A549 (cell line): ENCODE data around the gene KRT7. TPM values are rescaled to one million over a fixed set of nuclear protein-coding genes. Genes with fewer than 3 reads are reported as not detected.
"Not testable (repeated sequence)": the region's sequence is repeated elsewhere in the genome, so short reads cannot be mapped to it uniquely, and the experiment has no call there.

ENCODE experiments used
- ATAC-seq, 2 experiments: fragments of 200-7000 bp in 1 of 2; fragments of >200 bp in 1 of 2; cut with Nextera tagmentation in 1 of 2; cut with Tn5 transposase in 1 of 2; 3 replicates each; pipeline versions ENCODE4 v1.8.0 to v1.9.1; 2018 to 2020; ENCODE audit warnings: mild to moderate bottlenecking in 1 of 2, moderate library complexity in 1 of 2
- CTCF ChIA-PET: fragments of 300-600 bp; sonication (Branson Sonifier 250); formaldehyde crosslinking; extraction: SDS; loops from one replicate; lab custom pipeline; 2021; ENCODE audit warnings: antibody characterized with exemption, inconsistent platforms; lab: Yijun Ruan, JAX
- POLR2A ChIA-PET: fragments of 350-600 bp; formaldehyde crosslinking; extraction: SDS; loops from one replicate; lab custom pipeline; 2021; ENCODE audit warnings: antibody characterized with exemption, inconsistent platforms; lab: Yijun Ruan, JAX
- DNase-seq, 2 experiments: peaks; one replicate each; pipeline versions ENCODE4 v3.0.0 to v3.0.0-alpha.2; 2011 to 2016; ENCODE audit warnings: low read depth in 1 of 2, low spot score in 1 of 2
- FAIRE-seq: peaks from 2 replicates; lab custom pipeline; 2011; peaks lifted over from hg19 to GRCh38; lab: Jason Lieb, UNC
- H3K27ac ChIP-seq, 2 experiments: fragments of >200 bp; sonication (Bioruptor Twin); formaldehyde crosslinking; 3 replicates each; pipeline ENCODE4 v1.5.1; 2016 to 2017
- H3K4me1 ChIP-seq: fragments of >200 bp; sonication (Bioruptor Twin); formaldehyde crosslinking; 3 replicates; pipeline ENCODE4 v1.6.1; 2016
- H3K4me2 ChIP-seq: fragments of >200 bp; sonication (Bioruptor Twin); formaldehyde crosslinking; 3 replicates; pipeline ENCODE4 v1.6.1; 2016
- H3K4me3 ChIP-seq: fragments of >200 bp; sonication (Bioruptor Twin); formaldehyde crosslinking; 3 replicates; pipeline ENCODE4 v1.5.1; 2016
- H3K9me3 ChIP-seq: fragments of >200 bp; sonication (Bioruptor Twin); formaldehyde crosslinking; 3 replicates; pipeline ENCODE4 v1.6.1; 2016
- BCL3 ChIP-seq: fragments of >200 bp; sonication (Bioruptor Twin); formaldehyde crosslinking; IDR thresholded peaks from 3 replicates; pipeline ENCODE4 v1.6.1; 2016
- EHF ChIP-seq: fragments of 250-450 bp; sonication (Bioruptor Pico); IDR thresholded peaks from 2 replicates; pipeline ENCODE4 v1.5.0; 2020; ENCODE audit warnings: mild to moderate bottlenecking
- FOSL2 ChIP-seq, 2 experiments: fragments of 450-650 bp in 1 of 2; fragments of >200 bp in 1 of 2; sonication (Bioruptor Twin) in 1 of 2; formaldehyde crosslinking; IDR thresholded peaks; 2 replicates each; pipeline versions ENCODE4 v1.5.0 to v1.6.1; 2016 to 2020; ENCODE audit warnings: mild to moderate bottlenecking in 1 of 2, moderate library complexity in 1 of 2
- GATA3 ChIP-seq: IDR thresholded peaks from 2 replicates; pipeline ENCODE4 v1.6.1; 2012; ENCODE audit warnings: borderline replicate concordance
- HOXB13 ChIP-seq: fragments of 250-450 bp; sonication (Bioruptor Pico); IDR thresholded peaks from 2 replicates; pipeline ENCODE4 v1.5.0; 2020; ENCODE audit warnings: low read depth, mild to moderate bottlenecking, moderate library complexity
- JUN ChIP-seq, 2 experiments: fragments of >200 bp; sonication (Bioruptor Twin); formaldehyde crosslinking; IDR thresholded peaks; 2 replicates in 1 of 2; 3 replicates in 1 of 2; pipeline ENCODE4 v1.6.1; 2016 to 2017
- POLR2A ChIP-seq: IDR thresholded peaks from 2 replicates; pipeline ENCODE4 v1.6.1; 2012; ENCODE audit warnings: mild to moderate bottlenecking, low read length
- RAD21 ChIP-seq, 2 experiments: fragments of >200 bp in 1 of 2; sonication (Bioruptor Twin) in 1 of 2; formaldehyde crosslinking in 1 of 2; IDR thresholded peaks in 1 of 2; conservative IDR thresholded peaks in 1 of 2; 2 replicates in 1 of 2; 3 replicates in 1 of 2; pipeline ENCODE4 v1.6.1; 2012 to 2018; ENCODE audit warnings: inconsistent platforms in 1 of 2
- SMC3 ChIP-seq: fragments of >200 bp; sonication (Bioruptor Twin); formaldehyde crosslinking; IDR thresholded peaks from 3 replicates; pipeline ENCODE4 v1.6.1; 2018; ENCODE audit warnings: inconsistent platforms
- ZFP36 ChIP-seq: fragments of 450-650 bp; IDR thresholded peaks from 2 replicates; pipeline ENCODE4 v1.6.1; 2014; ENCODE audit warnings: borderline replicate concordance; ENCODE audit not compliant: partially characterized antibody
- WGBS: methylation state at CpG from one replicate; pipeline ENCODE4 v1.1.6; 2017; ENCODE audit errors: missing lambda C conversion rate; 5-methylcytosine and 5-hydroxymethylcytosine counted together
- polyA plus RNA-seq, 4 experiments: library from polyadenylated mRNA; depleted of rRNA in 3 of 4; stranded (reverse); fragments of >200 nt; fragmentation: RNase III in 1 of 4; extraction: RNeasy Plus Mini Kit Qiagen cat#74134 plus additional on column Dnase treatment in 1 of 4; gene quantifications; 2 replicates in 3 of 4; 3 replicates in 1 of 4; pipeline ENCODE4 v1.2.3, GENCODE V29; 2011 to 2017
- TF ChIP-seq, protein P1 (sequence below): fragments of >200 bp; sonication (Bioruptor Twin); formaldehyde crosslinking; IDR thresholded peaks from 3 replicates; pipeline ENCODE4 v1.5.1; 2016
- TF ChIP-seq, protein P2 (sequence below): IDR thresholded peaks from 2 replicates; pipeline ENCODE4 v1.6.1; 2012

KRT7 gene
- polyA plus RNA-seq, 2 of the 4 experiments (the other 2 are of a cell fraction), result 2,623 to 3,055 TPM

DNA sequence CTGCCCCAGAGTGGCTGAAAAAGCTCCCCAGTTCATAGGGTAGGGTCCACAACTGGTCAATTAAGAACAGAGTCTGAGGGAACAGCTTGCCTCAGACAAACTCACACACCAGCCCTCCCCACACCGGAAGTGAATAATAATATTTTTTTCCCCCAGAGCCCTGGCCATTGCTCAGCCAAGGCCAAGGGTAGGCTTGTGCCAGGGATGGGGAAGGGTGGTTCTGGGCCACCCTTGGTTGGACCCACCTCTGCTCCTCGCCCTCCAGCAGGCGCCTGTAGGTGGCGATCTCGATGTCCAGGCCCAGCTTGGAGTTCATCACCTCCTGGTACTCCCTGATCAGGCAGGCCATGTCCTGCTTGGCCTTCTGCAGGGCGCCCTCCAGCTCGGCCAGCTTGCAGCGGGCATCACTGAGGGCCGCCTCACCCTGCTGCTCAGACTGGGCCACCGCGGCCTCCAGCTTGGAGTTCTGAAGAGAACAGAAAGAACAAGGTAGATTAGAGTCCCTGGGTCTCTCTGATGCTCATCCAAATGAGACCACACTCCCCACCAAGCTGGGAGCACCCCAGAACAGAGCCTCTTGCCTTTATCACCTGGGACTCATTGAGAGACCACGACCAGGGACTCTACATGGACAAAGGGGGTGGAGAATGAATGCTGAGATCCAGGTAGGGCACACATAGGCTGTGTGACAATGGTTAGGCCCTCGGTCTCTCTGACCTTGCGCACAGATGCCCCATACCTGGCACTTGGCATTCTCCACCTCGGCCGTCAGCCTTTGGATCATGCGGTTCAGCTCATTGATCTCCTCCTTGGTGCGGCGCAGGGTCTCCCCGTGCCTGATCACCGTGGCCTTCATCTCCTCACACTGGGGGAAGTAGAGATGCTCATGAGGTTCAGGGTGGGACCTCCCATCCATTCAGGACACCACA is 54.1 kb downstream of the KRT7 start:
- H3K9me3 ChIP-seq, result not testable (repeated sequence)
- POLR2A ChIA-PET, result interaction anchor here (0.9 to 1.7 kb wide), 5 partner anchors 32 to 139 kb away, joined by 3 to 13 read pairs (median 4); partner anchors contain the start of gene KRT7
- TF ChIP-seq JUN (IDR thresholded peaks at IDR 0.05), result 0 out of 5 replicates have a peak, but pooled peaks of 1 of the 2 experiments have one; percentile 56
- peak; percentile 16; the same call in 1 of the 2 replicates for TF ChIP-seq POLR2A
- TF ChIP-seq, protein P1, sequence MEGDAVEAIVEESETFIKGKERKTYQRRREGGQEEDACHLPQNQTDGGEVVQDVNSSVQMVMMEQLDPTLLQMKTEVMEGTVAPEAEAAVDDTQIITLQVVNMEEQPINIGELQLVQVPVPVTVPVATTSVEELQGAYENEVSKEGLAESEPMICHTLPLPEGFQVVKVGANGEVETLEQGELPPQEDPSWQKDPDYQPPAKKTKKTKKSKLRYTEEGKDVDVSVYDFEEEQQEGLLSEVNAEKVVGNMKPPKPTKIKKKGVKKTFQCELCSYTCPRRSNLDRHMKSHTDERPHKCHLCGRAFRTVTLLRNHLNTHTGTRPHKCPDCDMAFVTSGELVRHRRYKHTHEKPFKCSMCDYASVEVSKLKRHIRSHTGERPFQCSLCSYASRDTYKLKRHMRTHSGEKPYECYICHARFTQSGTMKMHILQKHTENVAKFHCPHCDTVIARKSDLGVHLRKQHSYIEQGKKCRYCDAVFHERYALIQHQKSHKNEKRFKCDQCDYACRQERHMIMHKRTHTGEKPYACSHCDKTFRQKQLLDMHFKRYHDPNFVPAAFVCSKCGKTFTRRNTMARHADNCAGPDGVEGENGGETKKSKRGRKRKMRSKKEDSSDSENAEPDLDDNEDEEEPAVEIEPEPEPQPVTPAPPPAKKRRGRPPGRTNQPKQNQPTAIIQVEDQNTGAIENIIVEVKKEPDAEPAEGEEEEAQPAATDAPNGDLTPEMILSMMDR, result peak; percentile 35; the same call in 2 of the 3 replicates
- TF ChIP-seq EHF, result peak; percentile 48; the same call in 1 of the 2 replicates
- TF ChIP-seq RAD21 (conservative IDR thresholded peaks at IDR 0.05 in 1 of 2, IDR thresholded peaks at IDR 0.05 in 1 of 2), result peak in 1 of 2 experiments; percentile 3; a peak in 1 of 5 replicates
- TF ChIP-seq GATA3, result 0 out of 2 replicates have a peak, but pooled peaks have one; percentile 7
- peak; percentile 25; the same call in 1 of the 3 replicates for TF ChIP-seq SMC3
- TF ChIP-seq HOXB13 (CRISPR knock-in tag), result peak; percentile 47; the same call in 1 of the 2 replicates
- TF ChIP-seq, all 56 proteins: peak for 8; not testable (repeated sequence) for 48
- H3K4me3 ChIP-seq, result peak overlapping the region; percentile 59
- FAIRE-seq, result peak; percentile 13
- DNase-seq, result peak in 1 of 2 experiments; percentile 67
- WGBS, result 24% methylated on average over 10 of the region's 21 CpGs
- peak overlapping the region; percentile 94 for H3K4me2 ChIP-seq
- CTCF ChIA-PET, result interaction anchor here (0.8 to 15.3 kb wide), 24 partner anchors 8 to 594 kb away, joined by 3 to 387 read pairs (median 6); partner anchors contain the start of gene KRT83
- H3K4me1 ChIP-seq, result peaks cover 55% of the 10 kb centered on the region
- peak overlapping the region; percentile 96 to 100 for H3K27ac ChIP-seq
- peak in 1 of 2 experiments; percentile 17; a peak in 3 of 6 replicates for ATAC-seq

GRCh38 chr12:52287816-52288805 is 55.1 kb downstream of the KRT7 start:
- Histone ChIP-seq H3K27ac (peak overlapping the region; percentile 96 to 100), H3K4me1 (peaks cover 55% of the 10 kb centered on the region)
- DNase-seq, result peak in 1 of 2 experiments; percentile 90
- TF ChIP-seq POLR2A (peak; percentile 52), GATA3 (peak; percentile 6; the same call in 1 of the 2 replicates), BCL3 (0 out of 3 replicates have a peak, but pooled peaks have one; percentile 65), ZFP36 (peak; percentile 30), JUN (IDR thresholded peaks at IDR 0.05) (peak; percentile 73 to 78; a peak in 3 of 5 replicates), FOSL2 (CRISPR knock-in tag; IDR thresholded peaks at IDR 0.05) (peak; percentile 30; the same call in 1 of the 2 replicates)
- TF ChIP-seq, protein P2, sequence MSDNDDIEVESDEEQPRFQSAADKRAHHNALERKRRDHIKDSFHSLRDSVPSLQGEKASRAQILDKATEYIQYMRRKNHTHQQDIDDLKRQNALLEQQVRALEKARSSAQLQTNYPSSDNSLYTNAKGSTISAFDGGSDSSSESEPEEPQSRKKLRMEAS, result peak; percentile 35; the same call in 1 of the 2 replicates
- TF ChIP-seq FOSL2 (IDR thresholded peaks at IDR 0.05), result not testable (repeated sequence)
- TF ChIP-seq, all 56 proteins: peak for 7; not testable (repeated sequence) for 49
- ATAC-seq (peak; percentile 52 to 67), FAIRE-seq (peak; percentile 89)
- H3K9me3 ChIP-seq, result not testable (repeated sequence)
- ChIA-PET POLR2A (interaction anchor here (0.7 to 1.2 kb wide), 6 partner anchors 23 to 141 kb away, joined by 3 to 6 read pairs (median 4); no protein-coding TSS in a partner anchor), CTCF (interaction anchor here (1.1 to 15.3 kb wide), 13 partner anchors 9 to 593 kb away, joined by 3 to 387 read pairs (median 9); partner anchors contain the start of gene KRT83)
- peak overlapping the region; percentile 94 for H3K4me2 ChIP-seq
- peak overlapping the region; percentile 59 for H3K4me3 ChIP-seq
- 23% methylated on average over 17 of the region's 17 CpGs for WGBS

DNA sequence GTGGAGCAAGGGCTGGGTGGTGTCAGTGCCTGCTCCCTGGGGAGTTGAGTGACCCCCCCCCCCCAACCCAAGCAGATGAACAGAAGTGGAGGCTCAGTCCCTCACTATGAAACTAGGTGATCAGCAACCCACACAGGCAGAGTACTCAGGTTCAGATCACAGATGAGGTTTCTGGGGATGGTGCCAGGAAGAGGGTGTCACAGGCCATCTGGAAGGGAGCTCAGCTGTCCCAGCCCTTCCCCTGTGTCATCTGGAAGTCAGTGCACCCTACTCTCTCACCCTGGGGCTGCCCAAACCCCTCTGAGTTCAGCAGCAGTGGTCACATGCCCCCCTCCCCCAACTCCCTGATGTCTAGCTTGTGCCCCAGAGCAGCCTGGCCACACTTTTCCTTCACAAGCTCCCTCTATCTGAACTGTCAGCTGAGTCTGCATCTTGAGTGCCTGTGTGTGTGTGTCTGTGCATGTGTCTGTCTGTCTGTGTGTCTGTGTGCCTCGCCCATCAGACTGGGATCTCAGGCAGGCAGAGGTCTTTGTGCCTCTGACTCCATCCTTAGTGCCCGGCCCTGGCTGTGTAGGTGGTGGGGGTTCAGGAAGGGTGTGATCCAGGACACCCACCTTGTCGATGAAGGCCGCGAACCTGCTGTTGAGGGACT is 57.6 kb downstream of the KRT7 start:
- WGBS, result no CpG with 5 or more reads among the region's 5 CpGs
- CTCF ChIA-PET, result interaction anchor here (7.4 kb wide), 1 partner anchor 17 kb away, joined by 42 read pairs; no protein-coding TSS in a partner anchor
- POLR2A ChIA-PET, ATAC-seq, H3K4me3 ChIP-seq, DNase-seq, H3K9me3 ChIP-seq, H3K27ac ChIP-seq, H3K4me2 ChIP-seq: not testable (repeated sequence)
- H3K4me1 ChIP-seq, result peaks cover 37% of the 10 kb centered on the region
- peak; percentile 97 for FAIRE-seq
